Panc1 (cell line): ENCODE results near the gene KANK2. TPM values are rescaled to one million over a fixed set of nuclear protein-coding genes. Genes with fewer than 3 reads are reported as not detected.

Experiments
- ATAC-seq: fragments of 200-7000 bp; cut with Tn5 transposase; 2 replicates; pipeline ENCODE4 v1.9.1; 2020; ENCODE audit warnings: mild to moderate bottlenecking, moderate library complexity
- BruUV-seq: library from RNA; stranded (reverse); fragments of 400-500 nt; replicated peaks from 2 replicates; lab custom pipeline; 2021; lab: Mats Ljungman, UMichigan
- CTCF ChIA-PET: fragments of 300-600 bp; sonication (Branson Sonifier 250); formaldehyde crosslinking; loops from one replicate; lab custom pipeline; 2022; ENCODE audit warnings: antibody characterized with exemption; lab: Charles Lee
- POLR2A ChIA-PET: fragments of 300-600 bp; sonication (Branson Sonifier 250); formaldehyde crosslinking; loops from one replicate; lab custom pipeline; 2022; ENCODE audit warnings: antibody characterized with exemption; lab: Charles Lee
- DNase-seq: peaks from one replicate; pipeline ENCODE4 v3.0.0-alpha.2; 2010; ENCODE audit warnings: low read depth, low spot score
- H3K27ac ChIP-seq: 2 replicates; pipeline ENCODE4 v1.5.1; 2011; ENCODE audit warnings: mild to moderate bottlenecking, low read length, inconsistent platforms
- H3K27me3 ChIP-seq: fragments of 200-500 bp; sonication (Bioruptor generic); 2 replicates; pipeline ENCODE4 v1.6.0; 2014; ENCODE audit warnings: low read length, inconsistent platforms; ENCODE audit not compliant: control insufficient read depth, insufficient read depth
- H3K36me3 ChIP-seq: fragments of 200-500 bp; sonication (Bioruptor generic); 2 replicates; pipeline ENCODE4 v1.5.1; 2014; ENCODE audit warnings: inconsistent platforms, mild to moderate bottlenecking, low read length, moderate library complexity; ENCODE audit not compliant: control insufficient read depth, insufficient read depth
- H3K4me1 ChIP-seq: 2 replicates; pipeline ENCODE4 v1.5.1; 2011; ENCODE audit warnings: inconsistent platforms, mild to moderate bottlenecking, low read length, moderate library complexity; ENCODE audit not compliant: control insufficient read depth, insufficient read depth
- H3K4me3 ChIP-seq, 2 experiments: 2 replicates each; pipeline ENCODE4 v1.5.1; 2011 to 2012; ENCODE audit warnings: low read depth in 2 of 2, low read length in 2 of 2, mild to moderate bottlenecking in 2 of 2, inconsistent platforms in 1 of 2, moderate library complexity in 1 of 2
- H3K9me3 ChIP-seq: fragments of 200-500 bp; sonication (Bioruptor generic); 2 replicates; pipeline ENCODE4 v1.5.1; 2014; ENCODE audit warnings: low read depth, mild to moderate bottlenecking, inconsistent platforms, low read length, moderate library complexity; ENCODE audit not compliant: control insufficient read depth, insufficient read depth
- CTCF ChIP-seq: fragments of 450-650 bp; IDR thresholded peaks from 2 replicates; pipeline ENCODE4 v1.5.1; 2017; ENCODE audit warnings: mild to moderate bottlenecking
- POLR2AphosphoS5 ChIP-seq: IDR thresholded peaks from 2 replicates; pipeline ENCODE4 v1.6.1; 2012; ENCODE audit warnings: mild to moderate bottlenecking, low read depth, low read length, moderate library complexity
- SIN3A ChIP-seq: IDR thresholded peaks from 2 replicates; pipeline ENCODE4 v1.6.1; 2012; ENCODE audit warnings: low read depth, mild to moderate bottlenecking, low read length, moderate library complexity, borderline replicate concordance; ENCODE audit not compliant: insufficient read depth
- TCF7L2 ChIP-seq: IDR thresholded peaks from 2 replicates; pipeline ENCODE4 v1.6.1; 2011; ENCODE audit warnings: mild to moderate bottlenecking, low read depth, low read length, inconsistent platforms
- in situ Hi-C: cut with HindIII; loops from 2 replicates; pipeline ENCODE4 v1.10.0; 2016; ENCODE audit warnings: low sequenced_read_pairs, low pct_unique_long_range_greater_than_20kb
- intact Hi-C: fragments of 100-400 bp; cut with micrococcal nuclease; formaldehyde crosslinking; loops from one replicate; pipeline ENCODE4 v1.10.0; 2022; ENCODE audit not compliant: unreplicated experiment
- total RNA-seq: library from RNA; stranded (reverse); gene quantifications from one replicate; pipeline ENCODE4 v1.2.1, GENCODE V29; 2021; ENCODE audit not compliant: unreplicated experiment
- TF ChIP-seq, protein P1 (sequence below), 2 experiments: IDR thresholded peaks; 2 replicates each; pipeline ENCODE4 v1.6.1; 2011 to 2012; ENCODE audit warnings: low read depth in 2 of 2, control low read depth in 1 of 2, low read length in 1 of 2, mild to moderate bottlenecking in 1 of 2, moderate library complexity in 1 of 2; ENCODE audit not compliant: insufficient read depth in 1 of 2

The KANK2 gene
- total RNA-seq, 1 experiment from 2014 or later = 121 TPM

GRCh38 chr19:11230621-11231386 lies 33.5 kb upstream of the KANK2 start:
- POLR2A ChIA-PET = no interaction called here
- no peaks in the 10 kb centered on the region for H3K36me3 ChIP-seq

GRCh38 chr19:11227195-11227886 lies 30.0 kb upstream of the KANK2 start:
- Histone ChIP-seq H3K9me3 (no peaks in the 10 kb centered on the region), H3K27ac (no peak overlapping the region), H3K4me1 (no peaks in the 10 kb centered on the region), H3K27me3 (no peaks in the 10 kb centered on the region), H3K4me3 (no peak overlapping the region), H3K36me3 (no peaks in the 10 kb centered on the region)
- POLR2A ChIA-PET = no interaction called here
- ATAC-seq = peak; percentile 61
- in situ Hi-C loops = no loop called here
- DNase-seq = no peak
- intact Hi-C loops = no loop called here
- no peak for TF ChIP-seq TCF7L2
- TF ChIP-seq, protein P1, sequence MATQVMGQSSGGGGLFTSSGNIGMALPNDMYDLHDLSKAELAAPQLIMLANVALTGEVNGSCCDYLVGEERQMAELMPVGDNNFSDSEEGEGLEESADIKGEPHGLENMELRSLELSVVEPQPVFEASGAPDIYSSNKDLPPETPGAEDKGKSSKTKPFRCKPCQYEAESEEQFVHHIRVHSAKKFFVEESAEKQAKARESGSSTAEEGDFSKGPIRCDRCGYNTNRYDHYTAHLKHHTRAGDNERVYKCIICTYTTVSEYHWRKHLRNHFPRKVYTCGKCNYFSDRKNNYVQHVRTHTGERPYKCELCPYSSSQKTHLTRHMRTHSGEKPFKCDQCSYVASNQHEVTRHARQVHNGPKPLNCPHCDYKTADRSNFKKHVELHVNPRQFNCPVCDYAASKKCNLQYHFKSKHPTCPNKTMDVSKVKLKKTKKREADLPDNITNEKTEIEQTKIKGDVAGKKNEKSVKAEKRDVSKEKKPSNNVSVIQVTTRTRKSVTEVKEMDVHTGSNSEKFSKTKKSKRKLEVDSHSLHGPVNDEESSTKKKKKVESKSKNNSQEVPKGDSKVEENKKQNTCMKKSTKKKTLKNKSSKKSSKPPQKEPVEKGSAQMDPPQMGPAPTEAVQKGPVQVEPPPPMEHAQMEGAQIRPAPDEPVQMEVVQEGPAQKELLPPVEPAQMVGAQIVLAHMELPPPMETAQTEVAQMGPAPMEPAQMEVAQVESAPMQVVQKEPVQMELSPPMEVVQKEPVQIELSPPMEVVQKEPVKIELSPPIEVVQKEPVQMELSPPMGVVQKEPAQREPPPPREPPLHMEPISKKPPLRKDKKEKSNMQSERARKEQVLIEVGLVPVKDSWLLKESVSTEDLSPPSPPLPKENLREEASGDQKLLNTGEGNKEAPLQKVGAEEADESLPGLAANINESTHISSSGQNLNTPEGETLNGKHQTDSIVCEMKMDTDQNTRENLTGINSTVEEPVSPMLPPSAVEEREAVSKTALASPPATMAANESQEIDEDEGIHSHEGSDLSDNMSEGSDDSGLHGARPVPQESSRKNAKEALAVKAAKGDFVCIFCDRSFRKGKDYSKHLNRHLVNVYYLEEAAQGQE (IDR thresholded peaks at IDR 0.05; ENCODE audit: insufficient read depth in 1 of 2, low read depth in 2 of 2, low read length in 1 of 2) = no peak
- no peak for TF ChIP-seq POLR2AphosphoS5
- TF ChIP-seq CTCF = no peak
- no peak for TF ChIP-seq SIN3A
- CTCF ChIA-PET = no interaction called here
- no TSS peak for BruUV-seq

More at GRCh38 chr19:11230621-11231386, 33.5 kb upstream of the KANK2 start:
- DNase-seq (no peak), ATAC-seq (no peak)
- Histone ChIP-seq H3K9me3 (no peaks in the 10 kb centered on the region), H3K27ac (no peak overlapping the region), H3K4me1 (no peaks in the 10 kb centered on the region), H3K4me3 (no peak overlapping the region), H3K27me3 (no peaks in the 10 kb centered on the region)
- in situ Hi-C loops = no loop called here
- TF ChIP-seq TCF7L2 (no peak), CTCF (no peak), SIN3A (no peak), POLR2AphosphoS5 (no peak)
- TF ChIP-seq, protein P1 (IDR thresholded peaks at IDR 0.05; ENCODE audit: insufficient read depth in 1 of 2, low read depth in 2 of 2, low read length in 1 of 2) = no peak
- intact Hi-C loops = no loop called here
- BruUV-seq = no TSS peak
- CTCF ChIA-PET = no interaction called here
